Smooth muscle cell (in vitro differentiated cells): ENCODE measurements around the gene GCDH. TPM values are rescaled to one million over a fixed set of nuclear protein-coding genes. Genes with fewer than 3 reads are reported as not detected.

Experiments used
- DNase-seq: peaks from one replicate; lab custom pipeline; 2025; ENCODE audit not compliant: unreplicated experiment; lab: John Stamatoyannopoulos, UW
- H2AFZ ChIP-seq: fragments of 200-600 bp; sonication (generic); 2 replicates; pipeline ENCODE4 v1.6.0; 2016; ENCODE audit warnings: antibody characterized with exemption, low read depth, mild to moderate bottlenecking
- H3F3A ChIP-seq: fragments of 200-600 bp; sonication (generic); 2 replicates; pipeline ENCODE4 v1.6.0; 2017; ENCODE audit warnings: antibody characterized with exemption, low read depth
- H3K27ac ChIP-seq: fragments of 200-600 bp; sonication (generic); 2 replicates; pipeline ENCODE4 v1.5.1; 2016; ENCODE audit warnings: low read depth, mild to moderate bottlenecking
- H3K27me3 ChIP-seq: fragments of 200-600 bp; sonication (generic); 2 replicates; pipeline ENCODE4 v1.6.1; 2016; ENCODE audit warnings: low read depth, mild to moderate bottlenecking
- H3K36me3 ChIP-seq: fragments of 200-600 bp; sonication (generic); 2 replicates; pipeline ENCODE4 v1.5.1; 2016; ENCODE audit warnings: low read depth
- H3K4me1 ChIP-seq: fragments of 200-600 bp; sonication (generic); 2 replicates; pipeline ENCODE4 v1.5.1; 2016; ENCODE audit warnings: low read depth
- H3K4me2 ChIP-seq: fragments of 200-600 bp; sonication (generic); 2 replicates; pipeline ENCODE4 v1.6.0; 2016; ENCODE audit warnings: mild to moderate bottlenecking
- H3K4me3 ChIP-seq: fragments of 200-600 bp; sonication (generic); 2 replicates; pipeline ENCODE4 v1.5.1; 2016; ENCODE audit warnings: mild to moderate bottlenecking
- H3K79me2 ChIP-seq: fragments of 200-600 bp; sonication (generic); 2 replicates; pipeline ENCODE4 v1.6.0; 2016; ENCODE audit warnings: low read depth, mild to moderate bottlenecking
- H3K9ac ChIP-seq: fragments of 200-600 bp; sonication (generic); 2 replicates; pipeline ENCODE4 v1.6.0; 2016; ENCODE audit warnings: low read depth
- H3K9me3 ChIP-seq: fragments of 200-600 bp; sonication (generic); replicated peaks from 2 replicates; pipeline ENCODE4 v1.5.1; 2016; ENCODE audit warnings: low read depth
- H4K20me1 ChIP-seq: fragments of 200-600 bp; sonication (generic); 2 replicates; pipeline ENCODE4 v1.6.0; 2016; ENCODE audit warnings: low read depth
- WGBS: methylation state at CpG from one replicate; pipeline ENCODE4 v1.1.7; 2016; ENCODE audit warnings: low lambda C conversion rate; 5-methylcytosine and 5-hydroxymethylcytosine counted together
- polyA plus RNA-seq: library from polyadenylated mRNA; unstranded; fragments of >200 nt; fragmentation: Nextera tagmentation; extraction: Ambion mirVana; gene quantifications from 2 replicates; pipeline ENCODE4 v1.2.1, GENCODE V29; 2016
- total RNA-seq: library from RNA; depleted of rRNA; stranded (reverse); fragments of >200 nt; gene quantifications from 2 replicates; pipeline ENCODE4 v1.2.3, GENCODE V29; 2014
- TF ChIP-seq, protein P1 (sequence below): fragments of 200-600 bp; sonication (generic); IDR thresholded peaks from 2 replicates; pipeline ENCODE4 v1.5.1; 2017; ENCODE audit warnings: borderline replicate concordance, mild to moderate bottlenecking, antibody characterized with exemption; ENCODE audit not compliant: insufficient read depth, poor library complexity, severe bottlenecking

GCDH gene
- total and polyA plus RNA-seq, 2 experiments from 2014 or later, result 9.7 to 15.3 TPM

DNA sequence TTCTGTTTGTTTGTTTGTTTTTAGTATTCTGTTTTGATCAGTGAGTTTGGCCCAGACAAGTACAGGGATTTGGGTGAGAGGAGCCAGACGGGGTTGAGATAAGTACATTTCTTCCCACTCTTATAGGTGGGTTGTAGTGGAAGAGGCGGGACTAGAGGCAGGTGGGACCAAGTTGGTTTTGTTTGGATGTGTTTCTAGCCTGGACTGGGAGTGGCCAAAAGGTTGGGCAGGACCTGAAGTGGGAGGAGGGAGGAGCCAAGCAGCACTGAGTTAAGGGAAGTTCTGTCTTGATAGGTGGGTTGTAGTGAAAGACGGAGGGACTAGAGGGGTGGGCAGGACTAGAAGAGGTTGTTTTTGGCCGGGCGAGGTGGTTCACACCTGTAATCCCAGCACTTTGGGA, 18.7 kb upstream of the GCDH start:
- H3K9me3 ChIP-seq, result no peaks in the 10 kb centered on the region
- TF ChIP-seq, protein P1, sequence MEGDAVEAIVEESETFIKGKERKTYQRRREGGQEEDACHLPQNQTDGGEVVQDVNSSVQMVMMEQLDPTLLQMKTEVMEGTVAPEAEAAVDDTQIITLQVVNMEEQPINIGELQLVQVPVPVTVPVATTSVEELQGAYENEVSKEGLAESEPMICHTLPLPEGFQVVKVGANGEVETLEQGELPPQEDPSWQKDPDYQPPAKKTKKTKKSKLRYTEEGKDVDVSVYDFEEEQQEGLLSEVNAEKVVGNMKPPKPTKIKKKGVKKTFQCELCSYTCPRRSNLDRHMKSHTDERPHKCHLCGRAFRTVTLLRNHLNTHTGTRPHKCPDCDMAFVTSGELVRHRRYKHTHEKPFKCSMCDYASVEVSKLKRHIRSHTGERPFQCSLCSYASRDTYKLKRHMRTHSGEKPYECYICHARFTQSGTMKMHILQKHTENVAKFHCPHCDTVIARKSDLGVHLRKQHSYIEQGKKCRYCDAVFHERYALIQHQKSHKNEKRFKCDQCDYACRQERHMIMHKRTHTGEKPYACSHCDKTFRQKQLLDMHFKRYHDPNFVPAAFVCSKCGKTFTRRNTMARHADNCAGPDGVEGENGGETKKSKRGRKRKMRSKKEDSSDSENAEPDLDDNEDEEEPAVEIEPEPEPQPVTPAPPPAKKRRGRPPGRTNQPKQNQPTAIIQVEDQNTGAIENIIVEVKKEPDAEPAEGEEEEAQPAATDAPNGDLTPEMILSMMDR, result no peak
- DNase-seq, result no peak
- H3K79me2 ChIP-seq, result no peaks in the 10 kb centered on the region
- WGBS, result 93% methylated on average over 5 of the region's 5 CpGs
- no peak overlapping the region for H3K9ac ChIP-seq
- H3K4me1 ChIP-seq, result peaks cover 1% of the 10 kb centered on the region
- no peak overlapping the region for H3K4me2 ChIP-seq
- H3K27ac ChIP-seq, result no peak overlapping the region
- no peaks in the 10 kb centered on the region for H3K27me3 ChIP-seq
- no peak overlapping the region for H3K4me3 ChIP-seq
- H3K36me3 ChIP-seq, result no peaks in the 10 kb centered on the region
- H3F3A ChIP-seq, result no peaks in the 10 kb centered on the region
- no peaks in the 10 kb centered on the region for H4K20me1 ChIP-seq
- no peak overlapping the region for H2AFZ ChIP-seq

DNA sequence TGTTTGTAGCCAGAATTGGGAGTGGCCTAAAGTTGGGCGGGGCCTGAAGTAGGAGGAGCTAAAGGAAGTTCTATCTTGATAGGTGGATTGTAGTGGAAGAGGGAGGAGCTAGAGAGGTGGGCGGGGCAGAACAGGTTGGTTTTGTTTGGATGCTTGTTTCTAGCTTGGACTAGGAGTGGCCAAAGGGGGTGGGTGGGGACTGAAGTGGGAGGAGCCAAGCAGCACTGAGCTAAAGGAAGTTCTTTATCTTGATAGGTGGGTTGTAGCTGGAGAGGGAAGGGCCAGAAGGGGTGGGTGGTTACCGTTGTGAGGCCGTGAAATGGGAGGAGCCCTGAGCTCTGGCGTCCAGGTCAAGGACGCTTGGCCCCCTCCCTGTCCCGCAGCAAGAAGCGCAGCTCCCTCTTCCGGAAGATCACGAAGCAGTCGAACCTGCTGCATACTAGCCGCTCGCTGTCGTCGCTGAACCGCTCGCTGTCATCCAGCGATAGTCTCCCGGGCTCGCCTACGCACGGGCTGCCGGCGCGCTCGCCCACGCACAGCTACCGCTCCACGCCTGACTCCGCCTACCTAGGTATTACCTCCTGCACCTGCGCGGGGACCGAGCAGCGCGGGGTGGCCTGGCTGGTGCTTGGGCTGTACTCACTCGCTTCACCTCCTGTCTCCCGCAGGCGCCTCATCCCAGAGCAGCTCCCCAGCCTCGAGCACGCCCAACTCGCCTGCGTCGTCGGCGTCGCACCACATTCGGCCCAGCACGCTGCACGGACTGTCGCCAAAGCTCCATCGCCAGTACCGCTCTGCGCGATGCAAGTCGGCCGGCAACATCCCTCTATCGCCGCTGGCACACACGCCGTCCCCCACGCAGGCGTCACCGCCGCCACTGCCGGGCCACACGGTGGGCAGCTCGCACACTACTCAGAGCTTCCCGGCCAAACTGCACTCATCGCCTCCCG, 17.7 kb upstream of the GCDH start:
- H3F3A ChIP-seq, result no peaks in the 10 kb centered on the region
- TF ChIP-seq, protein P1, result no peak
- no peaks in the 10 kb centered on the region for H3K9me3 ChIP-seq
- H3K4me1 ChIP-seq, result no peaks in the 10 kb centered on the region
- no peak overlapping the region for H3K4me3 ChIP-seq
- H2AFZ ChIP-seq, result no peak overlapping the region
- H3K79me2 ChIP-seq, result no peaks in the 10 kb centered on the region
- H3K9ac ChIP-seq, result no peak overlapping the region
- no peaks in the 10 kb centered on the region for H3K27me3 ChIP-seq
- 75% methylated on average over 69 of the region's 70 CpGs for WGBS
- H4K20me1 ChIP-seq, result no peaks in the 10 kb centered on the region
- no peaks in the 10 kb centered on the region for H3K36me3 ChIP-seq
- no peak for DNase-seq
- H3K4me2 ChIP-seq, result no peak overlapping the region
- H3K27ac ChIP-seq, result no peak overlapping the region

DNA sequence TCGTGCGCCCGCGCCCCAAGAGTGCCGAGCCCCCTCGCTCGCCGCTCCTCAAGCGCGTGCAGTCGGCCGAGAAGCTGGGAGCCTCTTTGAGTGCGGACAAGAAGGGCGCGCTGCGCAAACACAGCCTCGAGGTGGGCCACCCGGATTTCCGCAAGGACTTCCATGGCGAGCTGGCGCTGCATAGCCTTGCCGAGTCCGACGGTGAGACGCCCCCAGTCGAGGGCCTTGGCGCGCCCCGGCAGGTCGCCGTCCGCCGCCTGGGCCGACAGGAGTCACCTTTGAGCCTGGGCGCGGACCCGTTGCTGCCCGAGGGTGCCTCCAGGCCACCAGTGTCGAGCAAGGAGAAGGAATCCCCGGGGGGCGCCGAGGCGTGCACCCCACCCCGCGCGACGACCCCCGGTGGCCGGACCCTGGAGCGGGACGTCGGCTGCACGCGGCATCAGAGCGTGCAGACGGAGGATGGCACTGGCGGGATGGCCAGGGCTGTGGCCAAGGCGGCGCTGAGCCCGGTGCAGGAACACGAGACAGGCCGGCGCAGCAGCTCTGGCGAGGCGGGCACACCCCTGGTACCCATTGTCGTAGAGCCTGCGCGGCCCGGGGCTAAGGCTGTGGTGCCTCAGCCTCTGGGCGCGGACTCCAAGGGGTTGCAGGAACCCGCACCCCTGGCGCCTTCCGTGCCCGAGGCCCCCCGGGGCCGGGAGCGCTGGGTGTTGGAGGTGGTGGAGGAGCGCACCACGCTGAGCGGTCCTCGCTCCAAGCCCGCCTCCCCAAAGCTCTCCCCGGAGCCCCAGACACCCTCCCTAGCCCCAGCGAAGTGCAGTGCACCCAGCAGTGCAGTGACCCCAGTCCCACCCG, 16.8 kb upstream of the GCDH start:
- Histone ChIP-seq H3K9ac (no peak overlapping the region), H3F3A (no peaks in the 10 kb centered on the region), H3K27ac (no peak overlapping the region), H3K4me3 (no peak overlapping the region), H3K27me3 (no peaks in the 10 kb centered on the region), H3K4me2 (no peak overlapping the region), H2AFZ (no peak overlapping the region), H3K79me2 (no peaks in the 10 kb centered on the region), H3K4me1 (no peaks in the 10 kb centered on the region), H3K36me3 (no peaks in the 10 kb centered on the region), H3K9me3 (no peaks in the 10 kb centered on the region), H4K20me1 (no peaks in the 10 kb centered on the region)
- DNase-seq, result no peak
- TF ChIP-seq, protein P1, result no peak
- 91% methylated on average over 50 of the region's 86 CpGs for WGBS
